Testis (tissue), 3 donors: ENCODE data around the gene LANCL2. TPM values are rescaled to one million over a fixed set of nuclear protein-coding genes. Genes with fewer than 3 reads are reported as not detected.

ENCODE experiments used
- DNase-seq: peaks from one replicate; pipeline ENCODE4 v3.0.0-alpha.2; 2019
- H3K27ac ChIP-seq, 2 donors: fragments of 200-600 bp; sonication (generic); one replicate each; pipeline ENCODE4 v1.5.1; 2019
- H3K27me3 ChIP-seq: fragments of 200-600 bp; sonication (generic); one replicate; pipeline ENCODE4 v1.5.1; 2019
- H3K36me3 ChIP-seq: fragments of 200-600 bp; sonication (generic); one replicate; pipeline ENCODE4 v1.5.1; 2017; ENCODE audit warnings: low read depth; ENCODE audit errors: missing control alignments
- H3K4me1 ChIP-seq: fragments of 200-600 bp; sonication (generic); one replicate; pipeline ENCODE4 v1.5.1; 2019
- H3K4me3 ChIP-seq, 2 donors: fragments of 200-600 bp; sonication (generic); one replicate each; pipeline ENCODE4 v1.5.1; 2017 to 2019
- H3K9me3 ChIP-seq: fragments of 200-600 bp; sonication (generic); one replicate; pipeline ENCODE4 v1.5.1; 2017
- CTCF ChIP-seq, 3 experiments: fragments of 450-650 bp in 2 of 3; fragments of 200-600 bp in 1 of 3; sonication (generic) in 1 of 3; IDR thresholded peaks; one replicate each; pipeline ENCODE4 v1.5.1; 2016 to 2019; ENCODE audit warnings: antibody characterized with exemption in 3 of 3, mild to moderate bottlenecking in 2 of 3, moderate library complexity in 1 of 3
- POLR2A ChIP-seq: fragments of 450-650 bp; IDR thresholded peaks from one replicate; pipeline ENCODE4 v1.6.1; 2017; ENCODE audit warnings: antibody characterized with exemption, mild to moderate bottlenecking, moderate library complexity
- WGBS, 2 donors: methylation state at CpG; one replicate each; pipeline ENCODE4 v1.1.5; 2018; 5-methylcytosine and 5-hydroxymethylcytosine counted together
- intact Hi-C: fragments of 100-400 bp; cut with DNase I; formaldehyde crosslinking; loops from one replicate; pipeline ENCODE4 v1.15.1; 2023; ENCODE audit warnings: low total_unique reads
- polyA plus RNA-seq: library from polyadenylated mRNA; stranded (reverse); fragments of 350-450 nt; fragmentation: Illumina TruSeq; extraction: RNeasy Lipid Tissue Mini Kit (QIAGEN cat#74804); gene quantifications from one replicate; pipeline ENCODE4 v1.2.3, GENCODE V29; 2014; ENCODE audit warnings: low read depth, low replicate concordance; ENCODE audit not compliant: insufficient read depth
- total RNA-seq, 2 donors: library from RNA; depleted of rRNA; stranded (reverse); fragments of >200 nt; gene quantifications; one replicate each; pipeline ENCODE4 v1.2.3, GENCODE V29; 2016

LANCL2 gene
- total and polyA plus RNA-seq, 3 donors from 2014 or later = 49.0 to 59.7 (median 50.5) TPM

GRCh38 chr7:55472928-55473725 is 108.0 kb downstream of the LANCL2 start:
- TF ChIP-seq CTCF (IDR thresholded peaks at IDR 0.05) (no peak), POLR2A (no peak)
- WGBS, 2 donors = 91 to 100% methylated on average over 1 to 25 of the region's 25 CpGs
- Histone ChIP-seq H3K4me3 (no peak overlapping the region), H3K9me3 (no peaks in the 10 kb centered on the region), H3K27me3 (no peaks in the 10 kb centered on the region), H3K36me3 (no peaks in the 10 kb centered on the region), H3K27ac (no peak overlapping the region), H3K4me1 (no peaks in the 10 kb centered on the region)
- peak; percentile 10 for DNase-seq
- intact Hi-C loops = no loop called here

GRCh38 chr7:55473932-55474331 is 108.8 kb downstream of the LANCL2 start:
- H3K4me3 ChIP-seq = no peak overlapping the region
- intact Hi-C loops = no loop called here
- TF ChIP-seq POLR2A = no peak
- TF ChIP-seq CTCF (IDR thresholded peaks at IDR 0.05) = no peak
- H3K27ac ChIP-seq = no peak overlapping the region
- no peaks in the 10 kb centered on the region for H3K9me3 ChIP-seq
- DNase-seq = peak; percentile 8
- WGBS, 2 donors = 95 to 99% methylated on average over 7 to 10 of the region's 10 CpGs
- no peaks in the 10 kb centered on the region for H3K27me3 ChIP-seq
- no peaks in the 10 kb centered on the region for H3K4me1 ChIP-seq
- no peaks in the 10 kb centered on the region for H3K36me3 ChIP-seq

GRCh38 chr7:55474944-55475854 is 110.1 kb downstream of the LANCL2 start:
- intact Hi-C loops = no loop called here
- Histone ChIP-seq H3K27ac (no peak overlapping the region), H3K4me3 (no peak overlapping the region), H3K9me3 (no peaks in the 10 kb centered on the region), H3K36me3 (no peaks in the 10 kb centered on the region), H3K27me3 (no peaks in the 10 kb centered on the region), H3K4me1 (no peaks in the 10 kb centered on the region)
- TF ChIP-seq CTCF (IDR thresholded peaks at IDR 0.05) (no peak), POLR2A (no peak)
- WGBS, 2 donors = 88 to 90% methylated on average over 22 of the region's 22 CpGs
- DNase-seq = peak; percentile 2

- Histone ChIP-seq H3K27ac (no peak overlapping the region), H3K4me3 (no peak overlapping the region), H3K4me1 (no peaks in the 10 kb centered on the region), H3K36me3 (no peaks in the 10 kb centered on the region), H3K9me3 (no peaks in the 10 kb centered on the region), H3K27me3 (no peaks in the 10 kb centered on the region)
- intact Hi-C loops = no loop called here
- peak; percentile 19 for DNase-seq
- TF ChIP-seq POLR2A (no peak), CTCF (IDR thresholded peaks at IDR 0.05) (no peak)
- whole genome bisulfite sequencing, 2 donors = 81 to 86% methylated on average over 16 to 18 of the region's 19 CpGs
These were observed 111.0 kb downstream of the LANCL2 start for GRCh38 chr7:55475855-55476803.
